A549 (cell line): ENCODE measurements around the gene NDNF.

Source experiments
- E2F6 ChIP-seq: IDR thresholded peaks from 2 replicates; pipeline ENCODE4 v1.6.1; 2012; ENCODE audit warnings: low read depth, borderline replicate concordance
- EP300 ChIP-seq, 2 experiments: fragments of >200 bp; sonication (Bioruptor Twin); formaldehyde crosslinking; IDR thresholded peaks; 2 replicates in 1 of 2; 3 replicates in 1 of 2; pipeline ENCODE4 v1.6.1; 2016 to 2017
- ESRRA ChIP-seq: fragments of 150-350 bp; IDR thresholded peaks from 2 replicates; pipeline ENCODE4 v1.6.1; 2014; ENCODE audit warnings: mild to moderate bottlenecking, low read length, borderline replicate concordance
- GATA3 ChIP-seq: IDR thresholded peaks from 2 replicates; pipeline ENCODE4 v1.6.1; 2012; ENCODE audit warnings: borderline replicate concordance
- HDAC2 ChIP-seq: fragments of 200-600 bp; sonication (generic); IDR thresholded peaks from 2 replicates; pipeline ENCODE4 v1.6.1; 2016
- JUN ChIP-seq, 2 experiments: fragments of >200 bp; sonication (Bioruptor Twin); formaldehyde crosslinking; IDR thresholded peaks; 2 replicates in 1 of 2; 3 replicates in 1 of 2; pipeline ENCODE4 v1.6.1; 2016 to 2017
- NR3C1 ChIP-seq: fragments of >200 bp; sonication (Bioruptor Twin); formaldehyde crosslinking; IDR thresholded peaks from 3 replicates; pipeline ENCODE4 v1.6.1; 2017
- POLR2A ChIP-seq: IDR thresholded peaks from 2 replicates; pipeline ENCODE4 v1.6.1; 2012; ENCODE audit warnings: mild to moderate bottlenecking, low read length
- RAD21 ChIP-seq, 2 experiments: fragments of >200 bp in 1 of 2; sonication (Bioruptor Twin) in 1 of 2; formaldehyde crosslinking in 1 of 2; IDR thresholded peaks in 1 of 2; conservative IDR thresholded peaks in 1 of 2; 2 replicates in 1 of 2; 3 replicates in 1 of 2; pipeline ENCODE4 v1.6.1; 2012 to 2018; ENCODE audit warnings: inconsistent platforms in 1 of 2
- RCOR1 ChIP-seq: fragments of 150-350 bp; IDR thresholded peaks from 2 replicates; pipeline ENCODE4 v1.6.1; 2014; ENCODE audit warnings: antibody characterized with exemption, low read length, low read depth
- RNF2 ChIP-seq: fragments of 200-600 bp; sonication (generic); IDR thresholded peaks from 2 replicates; pipeline ENCODE4 v1.6.1; 2016; ENCODE audit warnings: low read depth, mild to moderate bottlenecking, antibody characterized with exemption, moderate library complexity, borderline replicate concordance
- TF ChIP-seq, protein P1 (sequence below): fragments of >200 bp; sonication (Bioruptor Twin); formaldehyde crosslinking; IDR thresholded peaks from 3 replicates; pipeline ENCODE4 v1.5.1; 2016

- TF ChIP-seq RNF2 (no peak), JUN (IDR thresholded peaks at IDR 0.05) (no peak), HDAC2 (no peak), GATA3 (no peak), ESRRA (no peak), NR3C1 (no peak), POLR2A (no peak), EP300 (IDR thresholded peaks at IDR 0.05) (no peak), E2F6 (0 out of 2 replicates have a peak, but pooled peaks have one; percentile 17), RCOR1 (no peak), RAD21 (conservative IDR thresholded peaks at IDR 0.05 in 1 of 2, IDR thresholded peaks at IDR 0.05 in 1 of 2) (no peak)
- TF ChIP-seq, protein P1, sequence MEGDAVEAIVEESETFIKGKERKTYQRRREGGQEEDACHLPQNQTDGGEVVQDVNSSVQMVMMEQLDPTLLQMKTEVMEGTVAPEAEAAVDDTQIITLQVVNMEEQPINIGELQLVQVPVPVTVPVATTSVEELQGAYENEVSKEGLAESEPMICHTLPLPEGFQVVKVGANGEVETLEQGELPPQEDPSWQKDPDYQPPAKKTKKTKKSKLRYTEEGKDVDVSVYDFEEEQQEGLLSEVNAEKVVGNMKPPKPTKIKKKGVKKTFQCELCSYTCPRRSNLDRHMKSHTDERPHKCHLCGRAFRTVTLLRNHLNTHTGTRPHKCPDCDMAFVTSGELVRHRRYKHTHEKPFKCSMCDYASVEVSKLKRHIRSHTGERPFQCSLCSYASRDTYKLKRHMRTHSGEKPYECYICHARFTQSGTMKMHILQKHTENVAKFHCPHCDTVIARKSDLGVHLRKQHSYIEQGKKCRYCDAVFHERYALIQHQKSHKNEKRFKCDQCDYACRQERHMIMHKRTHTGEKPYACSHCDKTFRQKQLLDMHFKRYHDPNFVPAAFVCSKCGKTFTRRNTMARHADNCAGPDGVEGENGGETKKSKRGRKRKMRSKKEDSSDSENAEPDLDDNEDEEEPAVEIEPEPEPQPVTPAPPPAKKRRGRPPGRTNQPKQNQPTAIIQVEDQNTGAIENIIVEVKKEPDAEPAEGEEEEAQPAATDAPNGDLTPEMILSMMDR = no peak
These were observed at the start of gene NDNF for GRCh38 chr4:121072224-121073003.
